ENCODE measurements around the gene CHPF2. TPM values are rescaled to one million over a fixed set of nuclear protein-coding genes. Genes with fewer than 3 reads are reported as not detected.

Gene CHPF2
- polyA plus RNA-seq, 3 donors = 34.4 to 38.0 (median 36.0) TPM

DNA sequence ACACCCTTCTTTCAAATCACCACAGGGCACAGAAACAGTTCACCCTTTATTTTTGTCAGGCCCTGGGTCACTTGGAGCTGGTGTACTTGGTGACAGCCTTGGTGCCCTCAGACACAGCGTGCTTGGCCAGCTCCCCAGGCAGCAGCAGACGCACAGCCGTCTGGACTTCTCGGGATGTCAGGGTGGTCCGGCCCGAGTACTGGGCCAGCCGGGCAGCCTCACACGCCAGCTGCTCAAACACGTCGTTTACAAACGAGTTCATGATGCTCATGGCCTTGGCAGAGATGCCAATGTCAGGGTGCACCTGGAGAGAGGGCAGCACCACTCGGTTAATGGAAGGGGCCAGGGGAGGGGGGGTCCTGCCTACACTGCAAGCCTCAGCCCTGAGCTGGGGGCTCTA lies 24.5 kb upstream of the CHPF2 start:
- peaks cover 3% of the 10 kb centered on the region for H4K20me1 ChIP-seq (ENCODE audit: insufficient read depth, low read length)
- no peaks in the 10 kb centered on the region for H3K9me3 ChIP-seq (replicated peaks in 1 of 2; ENCODE audit: control insufficient read depth in 1 of 2, insufficient read depth in 1 of 2, low read length in 2 of 2)
- Mint-ChIP-seq H3K27me3 (ENCODE audit: low read depth in 3 of 3) (peaks cover 31 to 53% (median 32%) of the 10 kb centered on the region in 3 donors), H3K4me3 (no peak overlapping the region), H3K9me3 (peaks cover 0 to 4% (median 0%) of the 10 kb centered on the region in 7 donors), H3K4me1 (no peaks in the 10 kb centered on the region), H3K27ac (no peak overlapping the region), H3K36me3 (peaks cover 12 to 13% of the 10 kb centered on the region in 2 donors)
- H3K27ac ChIP-seq (ENCODE audit: low read depth in 1 of 2, low read length in 2 of 2) = no peak overlapping the region
- H3K79me2 ChIP-seq (ENCODE audit: insufficient read depth, low read length) = no peaks in the 10 kb centered on the region
- H3K4me3 ChIP-seq (replicated peaks in 1 of 3; ENCODE audit: low read depth in 2 of 3, low read length in 3 of 3) = no peak overlapping the region
- intact Hi-C loops (cut with micrococcal nuclease) = no loop called here
- no peaks in the 10 kb centered on the region for H3K4me1 ChIP-seq (ENCODE audit: control insufficient read depth in 1 of 2, insufficient read depth in 2 of 2, low read length in 2 of 2)
- no peak overlapping the region for H3K9ac ChIP-seq (ENCODE audit: insufficient read depth, low read length, poor library complexity, severe bottlenecking)
- no peak overlapping the region for H2AFZ ChIP-seq (ENCODE audit: insufficient read depth, low read depth, low read length, poor library complexity, severe bottlenecking)
- H3K4me2 ChIP-seq (replicated peaks; ENCODE audit: extremely low read depth, low read length, poor library complexity, severe bottlenecking) = no peak overlapping the region
- peaks cover under 1 to 9% of the 10 kb centered on the region in 2 donors for H3K36me3 ChIP-seq (replicated peaks in 1 of 2; ENCODE audit: control insufficient read depth in 1 of 2, insufficient read depth in 2 of 2, low read length in 2 of 2)
- TF ChIP-seq, protein P1, sequence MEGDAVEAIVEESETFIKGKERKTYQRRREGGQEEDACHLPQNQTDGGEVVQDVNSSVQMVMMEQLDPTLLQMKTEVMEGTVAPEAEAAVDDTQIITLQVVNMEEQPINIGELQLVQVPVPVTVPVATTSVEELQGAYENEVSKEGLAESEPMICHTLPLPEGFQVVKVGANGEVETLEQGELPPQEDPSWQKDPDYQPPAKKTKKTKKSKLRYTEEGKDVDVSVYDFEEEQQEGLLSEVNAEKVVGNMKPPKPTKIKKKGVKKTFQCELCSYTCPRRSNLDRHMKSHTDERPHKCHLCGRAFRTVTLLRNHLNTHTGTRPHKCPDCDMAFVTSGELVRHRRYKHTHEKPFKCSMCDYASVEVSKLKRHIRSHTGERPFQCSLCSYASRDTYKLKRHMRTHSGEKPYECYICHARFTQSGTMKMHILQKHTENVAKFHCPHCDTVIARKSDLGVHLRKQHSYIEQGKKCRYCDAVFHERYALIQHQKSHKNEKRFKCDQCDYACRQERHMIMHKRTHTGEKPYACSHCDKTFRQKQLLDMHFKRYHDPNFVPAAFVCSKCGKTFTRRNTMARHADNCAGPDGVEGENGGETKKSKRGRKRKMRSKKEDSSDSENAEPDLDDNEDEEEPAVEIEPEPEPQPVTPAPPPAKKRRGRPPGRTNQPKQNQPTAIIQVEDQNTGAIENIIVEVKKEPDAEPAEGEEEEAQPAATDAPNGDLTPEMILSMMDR (IDR thresholded peaks at IDR 0.05) = no peak
- WGBS (ENCODE audit: insufficient coverage) = 84% methylated on average over 11 of the region's 12 CpGs
- H3K27me3 ChIP-seq (ENCODE audit: control insufficient read depth in 2 of 2, insufficient read depth in 2 of 2, low read length in 2 of 2) = peaks cover 3 to 11% of the 10 kb centered on the region in 2 donors
- no peak for DNase-seq

DNA sequence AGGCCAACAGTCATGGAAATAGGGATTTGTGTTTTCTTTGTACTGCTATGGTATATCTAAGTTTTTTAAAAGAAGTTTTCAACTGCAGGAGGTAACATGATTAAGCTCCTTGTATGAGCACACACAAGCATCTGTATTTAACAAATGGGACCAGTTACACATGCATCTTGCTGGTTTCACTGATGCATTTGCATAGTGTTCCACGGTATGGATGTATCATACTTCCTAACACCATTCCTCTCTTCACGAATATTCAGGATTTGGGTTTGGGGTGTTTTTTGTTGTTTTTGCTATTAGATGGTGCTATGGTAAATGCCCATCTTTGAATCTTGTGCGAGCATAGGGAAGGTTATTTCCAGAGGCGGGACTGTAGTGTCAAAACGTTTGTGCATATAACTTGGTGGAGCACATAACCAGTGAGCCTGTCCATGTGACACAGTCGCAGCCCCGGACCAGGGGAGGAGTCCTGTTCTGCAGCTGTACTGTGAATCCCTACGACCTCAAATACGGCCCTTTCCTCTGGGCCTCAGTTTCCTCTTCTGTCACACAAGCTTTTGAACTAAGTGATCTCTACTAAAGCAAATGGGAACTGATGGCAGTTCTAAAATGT lies 23.9 kb upstream of the CHPF2 start:
- no peak overlapping the region for H3K9ac ChIP-seq (ENCODE audit: insufficient read depth, low read length, poor library complexity, severe bottlenecking)
- peaks cover 3 to 11% of the 10 kb centered on the region in 2 donors for H3K27me3 ChIP-seq (ENCODE audit: control insufficient read depth in 2 of 2, insufficient read depth in 2 of 2, low read length in 2 of 2)
- no peak overlapping the region for H3K4me3 ChIP-seq (replicated peaks in 1 of 3; ENCODE audit: low read depth in 2 of 3, low read length in 3 of 3)
- peaks cover 0 to 4% (median 0%) of the 10 kb centered on the region in 7 donors for H3K9me3 Mint-ChIP-seq
- no peaks in the 10 kb centered on the region for H3K9me3 ChIP-seq (replicated peaks in 1 of 2; ENCODE audit: control insufficient read depth in 1 of 2, insufficient read depth in 1 of 2, low read length in 2 of 2)
- H3K27ac Mint-ChIP-seq = no peak overlapping the region
- no peak overlapping the region for H3K27ac ChIP-seq (ENCODE audit: low read depth in 1 of 2, low read length in 2 of 2)
- DNase-seq = no peak
- no peak overlapping the region for H2AFZ ChIP-seq (ENCODE audit: insufficient read depth, low read depth, low read length, poor library complexity, severe bottlenecking)
- peaks cover 6 to 15% of the 10 kb centered on the region in 2 donors for H3K36me3 ChIP-seq (replicated peaks in 1 of 2; ENCODE audit: control insufficient read depth in 1 of 2, insufficient read depth in 2 of 2, low read length in 2 of 2)
- H3K4me3 Mint-ChIP-seq = no peak overlapping the region
- H3K27me3 Mint-ChIP-seq (ENCODE audit: low read depth in 3 of 3) = peaks cover 31 to 50% (median 32%) of the 10 kb centered on the region in 3 donors
- 88% methylated on average over 5 of the region's 9 CpGs for WGBS (ENCODE audit: insufficient coverage)
- TF ChIP-seq, protein P1 (IDR thresholded peaks at IDR 0.05) = no peak
- H3K4me1 Mint-ChIP-seq = no peaks in the 10 kb centered on the region
- H3K79me2 ChIP-seq (ENCODE audit: insufficient read depth, low read length) = no peaks in the 10 kb centered on the region
- H3K36me3 Mint-ChIP-seq = peaks cover 17 to 19% of the 10 kb centered on the region in 2 donors
- no peaks in the 10 kb centered on the region for H3K4me1 ChIP-seq (ENCODE audit: control insufficient read depth in 1 of 2, insufficient read depth in 2 of 2, low read length in 2 of 2)
- no peak overlapping the region for H3K4me2 ChIP-seq (replicated peaks; ENCODE audit: extremely low read depth, low read length, poor library complexity, severe bottlenecking)
- intact Hi-C loops (cut with micrococcal nuclease) = no loop called here
- peaks cover 3% of the 10 kb centered on the region for H4K20me1 ChIP-seq (ENCODE audit: insufficient read depth, low read length)

All from CD14-positive monocyte (primary cell).